ENCODE results near the gene UGT1A9.

- TF ChIP-seq CTCF (IDR thresholded peaks at IDR 0.05) (no peak), POLR2AphosphoS5 (IDR thresholded peaks at IDR 0.05) (no peak), POLR2A (IDR thresholded peaks at IDR 0.05) (no peak)
Measured at GRCh38 chr2:233791883-233792329, 120.2 kb downstream of the UGT1A9 start.

Data from transverse colon (tissue), 4 donors.